ENCODE data around the gene RNF150. TPM values are rescaled to one million over a fixed set of nuclear protein-coding genes. Genes with fewer than 3 reads are reported as not detected.

RNF150 gene
- total and polyA plus RNA-seq, 2 of the 8 experiments (the other 6 are each of a cell fraction or from before 2014, with no cell fraction given), result 3.4 to 4.8 TPM

DNA sequence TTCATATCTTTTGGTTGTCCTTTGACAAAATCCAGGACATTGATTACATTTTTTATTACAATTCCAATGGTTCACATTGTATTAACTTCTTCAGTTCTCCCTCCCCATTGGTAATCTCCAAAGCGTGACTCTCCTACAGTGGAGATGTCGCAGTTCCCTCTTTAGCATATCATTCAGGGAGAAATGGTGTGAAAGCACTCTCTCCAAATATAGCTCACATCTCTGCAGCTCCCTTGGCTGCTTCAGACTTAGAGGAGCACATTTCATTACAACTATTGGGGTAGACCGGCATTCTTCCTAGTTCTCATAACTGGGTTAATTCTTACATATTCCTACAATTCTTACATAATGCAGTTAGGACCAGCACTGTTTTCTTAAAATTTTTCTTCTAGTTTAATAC lies 25.3 kb downstream of the RNF150 start:
- H3K9me3 ChIP-seq (ENCODE audit: insufficient read depth in 2 of 2, low read depth in 1 of 2, low read length in 1 of 2), result no peaks in the 10 kb centered on the region
- 95% methylated on average over 3 of the region's 3 CpGs; no CpG with 5 or more reads in 1 of the 2 experiments for WGBS, 2 experiments (ENCODE audit: extremely low coverage in 1 of 2, insufficient coverage in 1 of 2, insufficient read length in 1 of 2, insufficient replicate concordance in 2 of 2, low coverage in 1 of 2, low lambda C conversion rate in 2 of 2, missing lambda C conversion rate in 1 of 2)
- no peaks in the 10 kb centered on the region; the same call in 1 of the 2 replicates for H3K23me2 ChIP-seq (ENCODE audit: low read depth, low read length)
- no peak overlapping the region for H3K56ac ChIP-seq (replicated peaks; ENCODE audit: insufficient read length, low read depth, low read length)
- no peak overlapping the region for H2BK15ac ChIP-seq (ENCODE audit: low read length)
- H2AK5ac ChIP-seq (ENCODE audit: low read depth, low read length), result no peak overlapping the region
- H3K23ac ChIP-seq (ENCODE audit: insufficient read length), result no peak overlapping the region
- no peaks in the 10 kb centered on the region for H3K79me1 ChIP-seq (ENCODE audit: low read depth, low read length)
- no peak overlapping the region for H4K5ac ChIP-seq (ENCODE audit: insufficient read length, low read depth, low read length)
- no peak overlapping the region for H2BK5ac ChIP-seq (ENCODE audit: low read depth, low read length)
- no peak overlapping the region for H4K91ac ChIP-seq (replicated peaks; ENCODE audit: insufficient read length, low read length)
- POLR2A ChIA-PET (ENCODE audit: partially characterized antibody), result no interaction called here
- H3K27me3 ChIP-seq (replicated peaks in 1 of 4; ENCODE audit: control insufficient read depth in 3 of 4, extremely low read depth in 1 of 4, insufficient read depth in 3 of 4, low read length in 3 of 4), result no peaks in the 10 kb centered on the region
- H2BK120ac ChIP-seq (replicated peaks; ENCODE audit: low read depth, low read length), result no peak overlapping the region
- no peak overlapping the region for H2BK12ac ChIP-seq (ENCODE audit: low read depth, low read length)
- CTCF ChIA-PET (ENCODE audit: partially characterized antibody), result no interaction called here
- no peak overlapping the region for H4K8ac ChIP-seq (ENCODE audit: extremely low read depth, insufficient read depth, low read length)
- H2BK20ac ChIP-seq (ENCODE audit: low read length), result no peak overlapping the region
- DNase-seq (ENCODE audit: low read depth in 1 of 2, low spot score in 2 of 2), result no peak
- no peak overlapping the region for H3K27ac ChIP-seq (ENCODE audit: low read depth, low read length)
- no peak overlapping the region for H3K4me3 ChIP-seq (ENCODE audit: extremely low read depth in 1 of 4, insufficient read depth in 2 of 4, low read depth in 3 of 4, low read length in 4 of 4)
- H4K20me1 ChIP-seq (replicated peaks in 1 of 2; ENCODE audit: control insufficient read depth in 1 of 2, insufficient read depth in 2 of 2, low read length in 2 of 2), result no peaks in the 10 kb centered on the region
- no peak for FAIRE-seq
- no peak overlapping the region for H2AFZ ChIP-seq (ENCODE audit: low read length)
- no peak overlapping the region for H3K4ac ChIP-seq (replicated peaks; ENCODE audit: insufficient read length, low read depth, low read length)
- H3K36me3 ChIP-seq (ENCODE audit: control insufficient read depth in 2 of 4, insufficient read depth in 4 of 4, low read length in 3 of 4), result no peaks in the 10 kb centered on the region
- H3K4me2 ChIP-seq (ENCODE audit: insufficient read depth in 1 of 2, low read depth in 2 of 2, low read length in 2 of 2), result no peak overlapping the region
- H3K14ac ChIP-seq (ENCODE audit: insufficient read length), result no peak overlapping the region
- H3K18ac ChIP-seq (ENCODE audit: extremely low read depth, low read length), result no peak overlapping the region
- no peaks in the 10 kb centered on the region for H3K79me2 ChIP-seq (ENCODE audit: control insufficient read depth in 1 of 2, insufficient read depth in 2 of 2, low read length in 2 of 2)
- H3K4me1 ChIP-seq (replicated peaks in 1 of 4; ENCODE audit: control insufficient read depth in 3 of 4, insufficient read depth in 4 of 4, low read length in 3 of 4), result no peaks in the 10 kb centered on the region
- no peak overlapping the region for H3K9ac ChIP-seq (replicated peaks in 1 of 4; ENCODE audit: extremely low read depth in 1 of 4, low read depth in 3 of 4, low read length in 3 of 4)
- TF ChIP-seq, protein P1, sequence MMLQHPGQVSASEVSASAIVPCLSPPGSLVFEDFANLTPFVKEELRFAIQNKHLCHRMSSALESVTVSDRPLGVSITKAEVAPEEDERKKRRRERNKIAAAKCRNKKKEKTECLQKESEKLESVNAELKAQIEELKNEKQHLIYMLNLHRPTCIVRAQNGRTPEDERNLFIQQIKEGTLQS (IDR thresholded peaks at IDR 0.05; ENCODE audit: insufficient read depth, low read depth, low read length), result no peak
- no peak for TF ChIP-seq POU5F1 (IDR thresholded peaks at IDR 0.05; ENCODE audit: low read depth, low read length)
- TF ChIP-seq GABPA (IDR thresholded peaks at IDR 0.05; ENCODE audit: borderline replicate concordance, insufficient read depth, low read length), result no peak
- TF ChIP-seq JUN (IDR thresholded peaks at IDR 0.05; ENCODE audit: low read depth, low read length), result no peak
- no peak for TF ChIP-seq SIX5 (IDR thresholded peaks at IDR 0.05; ENCODE audit: low read depth, low read length)
- TF ChIP-seq USF2 (IDR thresholded peaks at IDR 0.05; ENCODE audit: low read length), result no peak
- TF ChIP-seq CTBP2 (IDR thresholded peaks at IDR 0.05; ENCODE audit: borderline replicate concordance, insufficient read depth, insufficient read length, low read length), result no peak
- no peak for TF ChIP-seq KDM5A (IDR thresholded peaks at IDR 0.05; ENCODE audit: low read length)
- TF ChIP-seq HDAC2 (IDR thresholded peaks at IDR 0.05; ENCODE audit: borderline replicate concordance in 1 of 2, low read depth in 2 of 2, low read length in 2 of 2), result no peak
- no peak for TF ChIP-seq SAP30 (IDR thresholded peaks at IDR 0.05; ENCODE audit: insufficient read depth, insufficient replicate concordance, low read length)
- TF ChIP-seq HDAC6 (IDR thresholded peaks at IDR 0.05; ENCODE audit: low read depth, low read length), result no peak

Data from H1 (cell line).